HG03097 (cell line): ENCODE data around the gene PIP5K1A.
"Not testable (repeated sequence)": the region's sequence is repeated elsewhere in the genome, so short reads cannot be mapped to it uniquely, and the experiment has no call there.

ENCODE experiments used
- ATAC-seq: cut with Tn5 transposase; IDR thresholded peaks from one replicate; pipeline ENCODE4 v1.9.1; 2021; ENCODE audit not compliant: unreplicated experiment, low FRiP score

PIP5K1A gene

DNA sequence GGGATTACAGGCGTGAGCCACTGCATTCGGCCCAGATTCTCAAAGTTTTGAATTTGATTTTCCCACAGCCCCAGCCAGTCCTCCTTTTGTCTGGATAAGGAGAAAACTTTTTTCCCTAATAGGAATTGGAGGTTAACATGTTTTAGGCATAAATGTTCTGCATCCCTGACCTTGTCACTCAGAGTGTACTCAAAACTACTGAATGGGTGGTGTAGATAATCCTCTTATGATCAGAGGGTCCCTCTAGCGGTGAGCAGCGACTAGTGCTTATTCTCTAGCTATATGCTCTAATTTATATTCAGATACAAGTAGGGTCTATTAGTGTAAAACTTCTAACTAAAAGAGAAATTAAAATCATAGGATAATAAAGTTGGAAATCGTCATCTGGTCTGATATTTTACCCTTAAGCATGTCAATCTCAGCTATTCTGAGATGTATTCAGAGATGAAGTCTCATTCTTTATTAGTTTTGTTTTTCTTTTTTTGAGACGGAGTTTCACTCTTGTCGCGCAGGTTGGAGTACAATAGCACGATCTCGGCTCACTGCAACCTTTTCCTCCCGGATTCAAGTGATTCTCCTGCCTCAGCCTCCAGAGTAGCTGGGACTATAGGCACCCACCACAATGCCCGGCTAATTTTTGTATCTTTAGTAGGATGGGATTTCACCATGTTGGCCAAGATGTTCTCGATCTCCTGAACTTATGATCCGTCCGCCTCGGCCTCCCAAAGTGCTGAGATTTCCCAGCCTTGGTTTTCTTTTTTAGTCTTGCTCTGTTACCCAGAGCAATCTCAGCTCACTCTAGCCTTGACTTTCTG lies 53.5 kb downstream of the PIP5K1A start:
- no peak for ATAC-seq

DNA sequence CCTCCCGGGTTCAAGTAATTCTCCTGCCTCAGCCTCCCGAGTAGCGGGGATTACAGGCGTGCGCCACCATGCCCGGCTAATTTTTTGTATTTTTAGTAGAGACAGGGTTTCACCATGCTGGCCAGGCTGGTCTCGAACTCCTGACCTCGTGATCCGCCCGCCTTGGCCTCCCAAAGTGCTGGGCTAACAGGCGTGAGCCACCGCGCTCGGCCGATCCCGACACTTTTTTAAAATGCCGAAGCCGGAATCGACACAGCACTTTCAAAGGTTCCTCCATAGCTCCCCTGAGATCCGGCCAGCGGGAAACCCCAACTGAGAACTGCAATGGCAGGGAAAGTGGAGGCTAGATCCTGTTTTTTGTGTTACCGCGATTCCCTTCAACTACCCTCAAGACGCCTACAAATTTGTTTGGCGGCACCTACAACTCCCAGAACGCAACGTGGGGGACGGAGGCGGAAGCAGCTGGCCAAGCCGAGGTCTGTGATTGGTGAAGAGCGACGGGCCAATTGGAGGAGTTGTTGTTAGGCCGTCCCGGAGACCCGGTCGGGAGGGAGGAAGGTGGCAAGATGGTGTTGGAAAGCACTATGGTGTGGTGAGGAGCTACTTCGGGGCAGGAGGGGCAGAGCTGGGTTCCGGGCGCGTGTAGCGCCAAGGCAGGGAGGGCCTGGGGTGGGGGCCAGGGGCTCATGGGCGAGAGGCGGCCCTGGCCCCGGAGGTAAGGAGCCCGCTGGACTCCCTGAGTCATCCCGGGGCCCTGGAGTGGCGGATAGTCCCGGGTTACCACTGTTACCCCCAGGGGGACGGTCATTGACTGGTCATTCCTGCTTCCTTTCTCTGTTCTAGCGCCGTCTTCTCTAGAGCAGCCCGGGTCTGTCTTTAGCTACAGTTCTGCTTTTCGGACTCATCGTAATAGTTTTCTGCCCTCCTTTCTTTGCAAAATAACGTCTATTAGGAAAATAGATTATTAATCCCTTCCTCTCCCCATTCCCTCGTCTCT lies 56.2 kb downstream of the PIP5K1A start, which contains the start of gene PSMD4:
PSMD4 (plus strand) TSS at position 518 of the 997 bp plus-strand sequence; CDS start at position 567, 49 bp downstream.
- ATAC-seq = peak; percentile 84

DNA sequence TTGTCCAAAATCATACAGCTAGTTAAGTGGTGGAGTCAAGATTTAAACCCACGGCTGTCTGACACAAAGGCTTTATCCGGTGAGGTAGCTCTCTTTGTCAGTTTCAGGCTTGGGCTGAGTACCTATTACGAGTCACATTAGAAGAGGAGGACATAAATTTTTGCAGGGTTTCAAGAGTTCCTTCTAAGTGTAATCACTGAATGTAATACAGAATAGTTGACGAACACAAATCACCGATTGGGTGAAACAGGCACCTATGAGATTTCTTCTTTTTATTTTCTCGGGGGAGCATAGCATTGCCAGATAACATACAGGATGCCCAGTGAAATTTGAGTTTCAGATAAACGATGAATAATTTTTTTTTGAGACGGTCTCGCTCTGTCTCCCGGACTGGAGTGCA lies 57.0 kb downstream of the PIP5K1A start:
- ATAC-seq = no peak

DNA sequence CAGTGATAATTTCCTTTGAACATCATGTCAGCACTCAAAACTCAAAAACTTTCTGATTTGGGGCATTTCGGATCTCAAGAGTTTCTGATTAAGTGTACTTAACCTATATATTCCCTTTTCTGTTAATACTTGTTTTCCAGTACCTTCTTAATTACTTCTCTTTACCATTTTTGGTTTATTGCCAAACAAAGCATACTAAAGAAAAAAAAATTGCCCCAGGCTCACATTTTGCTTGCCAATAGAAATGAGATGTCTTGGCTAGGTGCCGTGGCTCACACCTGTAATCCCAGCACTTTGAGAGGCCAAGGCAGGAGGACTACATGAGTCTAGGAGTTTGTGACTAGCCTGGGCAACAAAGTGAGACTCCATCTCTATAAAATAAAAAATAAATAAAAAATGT lies 61.0 kb downstream of the PIP5K1A start:
- ATAC-seq = no peak

DNA sequence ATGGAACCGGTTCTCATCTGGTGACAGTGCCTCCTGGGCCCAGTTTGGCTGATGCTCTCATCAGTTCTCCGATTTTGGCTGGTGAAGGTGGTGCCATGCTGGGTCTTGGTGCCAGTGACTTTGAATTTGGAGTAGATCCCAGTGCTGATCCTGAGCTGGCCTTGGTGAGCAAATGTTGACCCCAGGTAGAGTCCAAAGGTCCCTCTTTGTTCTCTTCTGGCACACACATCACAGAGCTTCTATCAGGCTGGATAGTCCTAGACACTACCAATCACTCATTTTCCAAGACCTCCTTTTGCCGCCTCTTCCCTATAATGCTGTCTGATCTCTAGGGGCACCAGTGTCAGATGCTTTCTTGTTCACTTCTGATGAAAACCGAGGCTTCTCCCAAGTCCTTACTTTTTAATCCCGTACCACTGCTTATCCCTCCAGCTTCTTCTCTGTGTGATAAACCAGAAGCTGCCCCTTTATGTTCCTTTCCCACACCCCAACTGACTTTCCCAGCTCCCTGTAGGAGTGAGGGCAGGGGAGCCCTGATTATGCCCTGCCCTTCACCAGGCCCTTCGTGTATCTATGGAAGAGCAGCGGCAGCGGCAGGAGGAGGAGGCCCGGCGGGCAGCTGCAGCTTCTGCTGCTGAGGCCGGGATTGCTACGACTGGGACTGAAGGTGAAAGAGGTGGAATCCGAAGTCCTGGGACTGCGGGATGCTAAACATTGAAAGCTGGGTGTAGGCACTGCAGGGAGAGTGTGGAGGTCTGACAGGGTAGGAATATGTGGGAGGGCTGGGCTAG lies 67.3 kb downstream of the PIP5K1A start:
- no peak for ATAC-seq

DNA sequence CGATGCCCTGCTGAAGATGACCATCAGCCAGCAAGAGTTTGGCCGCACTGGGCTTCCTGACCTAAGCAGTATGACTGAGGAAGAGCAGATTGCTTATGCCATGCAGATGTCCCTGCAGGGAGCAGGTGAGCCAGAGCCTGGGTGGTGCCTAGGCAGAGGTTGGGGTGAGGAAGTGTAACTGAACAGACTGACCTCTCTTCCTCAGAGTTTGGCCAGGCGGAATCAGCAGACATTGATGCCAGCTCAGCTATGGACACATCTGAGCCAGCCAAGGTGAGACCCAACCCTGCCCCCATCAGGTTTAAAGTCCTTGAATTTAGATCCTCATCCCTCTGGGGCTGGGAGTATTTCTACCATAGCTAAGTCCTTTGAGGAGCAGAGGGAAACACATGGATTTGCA lies 68.0 kb downstream of the PIP5K1A start:
- no peak for ATAC-seq

DNA sequence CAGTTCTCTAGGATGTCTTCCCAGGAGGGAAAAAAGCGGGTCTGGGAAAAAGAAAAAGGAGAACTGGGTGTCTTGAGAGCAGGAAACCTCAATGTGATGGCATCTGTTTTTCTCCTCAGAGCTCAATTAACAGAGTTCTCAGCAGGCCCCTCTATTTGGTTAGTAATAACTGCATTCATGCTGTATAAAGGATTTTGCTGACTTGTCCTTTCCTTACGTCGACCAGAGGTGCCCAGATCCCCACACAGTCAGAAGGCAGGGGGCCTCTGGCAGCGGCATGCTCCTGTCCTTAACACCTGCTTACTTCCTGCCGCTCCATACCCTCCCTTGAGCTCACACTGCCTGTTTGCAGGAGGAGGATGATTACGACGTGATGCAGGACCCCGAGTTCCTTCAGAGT lies 68.5 kb downstream of the PIP5K1A start:
- no peak for ATAC-seq

DNA sequence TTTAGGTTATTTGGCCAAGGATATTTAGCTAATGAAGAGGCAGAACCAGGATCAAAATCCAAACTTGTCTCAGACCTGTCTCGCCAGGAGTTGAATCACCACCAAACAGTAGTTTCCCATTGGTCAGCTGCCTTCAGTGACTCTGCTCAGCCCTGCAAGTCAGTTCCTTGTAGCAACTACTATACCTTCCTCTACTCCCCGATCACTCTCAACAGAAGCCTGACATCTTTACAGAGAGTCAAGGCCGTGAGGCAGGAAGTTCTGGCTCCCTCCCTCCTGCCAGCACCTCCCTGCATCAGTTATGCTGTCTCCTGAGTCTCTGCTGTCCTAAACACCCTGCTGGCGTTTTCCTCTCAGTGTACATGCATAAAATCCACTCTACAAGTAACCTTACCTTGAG lies 69.4 kb downstream of the PIP5K1A start:
- no peak for ATAC-seq

DNA sequence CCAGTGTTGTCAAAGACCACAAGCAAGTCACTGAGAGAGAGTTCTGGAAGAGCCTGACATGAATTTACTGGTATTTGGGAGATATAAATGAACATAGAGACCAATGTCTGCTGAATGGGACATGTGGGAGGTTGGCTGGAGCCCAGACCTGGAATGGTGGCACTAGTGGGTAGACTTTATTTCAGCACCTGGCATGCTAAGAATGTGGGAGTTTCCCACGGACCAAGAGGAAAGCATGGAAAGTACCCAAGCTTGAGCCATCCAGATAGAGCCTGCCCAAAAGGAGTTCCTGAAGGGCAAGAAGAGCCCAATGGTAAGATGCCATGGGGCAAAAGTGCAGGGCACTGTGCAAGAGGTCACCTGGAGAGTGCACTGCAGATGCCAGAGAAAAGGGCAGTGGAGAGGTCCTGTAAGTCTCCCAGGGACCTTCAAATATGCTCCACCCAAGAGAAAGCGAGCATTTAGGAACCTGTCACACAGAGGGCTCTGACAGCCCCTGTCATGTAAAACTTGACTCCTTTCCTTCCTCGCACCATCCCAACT lies 75.6 kb downstream of the PIP5K1A start:
- ATAC-seq = no peak

DNA sequence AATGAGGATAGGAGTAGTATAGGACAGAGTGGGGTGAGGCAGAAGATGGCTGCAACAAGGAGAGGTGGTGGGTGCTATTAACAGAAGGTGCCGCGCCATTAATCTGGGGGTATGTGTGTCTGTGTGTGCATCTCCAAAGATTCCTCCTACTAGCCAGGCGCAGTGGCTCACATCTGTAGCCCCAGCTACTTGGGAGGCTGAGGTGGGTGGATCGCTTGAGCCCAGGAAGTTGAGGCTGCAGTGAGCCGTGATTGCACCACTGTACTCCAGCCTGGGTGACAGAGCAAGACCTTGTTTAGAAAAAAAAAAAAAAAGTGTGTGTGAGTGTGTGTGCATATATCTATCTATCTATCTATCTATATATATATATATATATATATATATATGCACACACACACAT lies 77.0 kb downstream of the PIP5K1A start:
- ATAC-seq = not testable (repeated sequence)

DNA sequence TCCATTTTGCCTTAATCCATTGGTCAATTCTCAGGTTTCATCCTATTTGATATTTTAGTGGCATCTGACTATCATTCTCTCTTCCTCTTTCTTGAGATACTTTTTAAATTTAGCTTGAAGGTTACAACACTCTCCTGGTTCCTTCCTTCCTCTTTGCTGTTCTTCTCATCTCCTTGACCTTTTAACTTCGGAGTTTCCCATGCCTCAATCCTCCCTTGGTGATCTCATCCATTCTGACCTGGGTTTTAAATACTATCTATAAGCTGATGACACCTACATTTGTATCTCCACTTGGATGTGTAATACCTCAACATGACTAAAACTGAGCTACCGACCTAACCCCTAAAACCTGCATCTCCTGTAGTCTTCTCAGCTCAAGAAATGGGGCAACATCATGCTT lies 78.9 kb downstream of the PIP5K1A start:
- no peak for ATAC-seq

DNA sequence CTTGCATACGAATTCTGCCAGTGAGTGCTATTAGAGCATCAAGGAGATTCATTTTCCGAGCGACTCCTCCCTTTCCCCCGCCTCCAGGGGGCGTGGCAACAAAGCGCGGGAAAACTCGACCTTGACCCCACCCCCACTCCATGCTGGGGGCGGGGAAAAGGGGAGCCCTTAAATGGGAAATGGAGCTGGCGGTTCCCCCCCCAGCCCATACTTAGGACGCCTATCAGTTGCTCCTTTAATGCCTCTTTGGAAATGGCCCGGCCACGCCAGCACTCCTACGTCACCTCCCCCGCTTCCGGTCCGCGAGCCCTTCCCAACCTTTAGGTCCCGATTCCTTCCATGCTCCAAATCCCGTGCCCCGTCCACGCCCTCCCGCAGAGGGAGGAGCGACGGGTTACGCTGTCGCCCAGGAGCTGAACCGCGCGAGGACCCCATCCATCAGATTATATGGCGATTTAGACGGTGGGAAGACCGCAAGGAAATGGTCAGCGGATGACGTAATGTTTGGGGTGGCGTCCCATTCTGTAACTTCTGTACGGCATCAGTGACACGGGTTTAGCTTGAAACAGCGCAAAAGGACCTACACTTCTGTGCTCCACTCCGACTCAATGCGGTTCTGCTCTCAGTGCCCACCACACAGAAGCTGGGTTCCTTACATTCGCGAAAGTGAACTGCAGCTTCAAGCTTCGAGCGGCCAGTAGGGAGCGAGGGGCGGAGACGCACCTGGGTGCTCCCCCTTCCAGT lies 83.0 kb downstream of the PIP5K1A start:
- peak; percentile 34 for ATAC-seq

DNA sequence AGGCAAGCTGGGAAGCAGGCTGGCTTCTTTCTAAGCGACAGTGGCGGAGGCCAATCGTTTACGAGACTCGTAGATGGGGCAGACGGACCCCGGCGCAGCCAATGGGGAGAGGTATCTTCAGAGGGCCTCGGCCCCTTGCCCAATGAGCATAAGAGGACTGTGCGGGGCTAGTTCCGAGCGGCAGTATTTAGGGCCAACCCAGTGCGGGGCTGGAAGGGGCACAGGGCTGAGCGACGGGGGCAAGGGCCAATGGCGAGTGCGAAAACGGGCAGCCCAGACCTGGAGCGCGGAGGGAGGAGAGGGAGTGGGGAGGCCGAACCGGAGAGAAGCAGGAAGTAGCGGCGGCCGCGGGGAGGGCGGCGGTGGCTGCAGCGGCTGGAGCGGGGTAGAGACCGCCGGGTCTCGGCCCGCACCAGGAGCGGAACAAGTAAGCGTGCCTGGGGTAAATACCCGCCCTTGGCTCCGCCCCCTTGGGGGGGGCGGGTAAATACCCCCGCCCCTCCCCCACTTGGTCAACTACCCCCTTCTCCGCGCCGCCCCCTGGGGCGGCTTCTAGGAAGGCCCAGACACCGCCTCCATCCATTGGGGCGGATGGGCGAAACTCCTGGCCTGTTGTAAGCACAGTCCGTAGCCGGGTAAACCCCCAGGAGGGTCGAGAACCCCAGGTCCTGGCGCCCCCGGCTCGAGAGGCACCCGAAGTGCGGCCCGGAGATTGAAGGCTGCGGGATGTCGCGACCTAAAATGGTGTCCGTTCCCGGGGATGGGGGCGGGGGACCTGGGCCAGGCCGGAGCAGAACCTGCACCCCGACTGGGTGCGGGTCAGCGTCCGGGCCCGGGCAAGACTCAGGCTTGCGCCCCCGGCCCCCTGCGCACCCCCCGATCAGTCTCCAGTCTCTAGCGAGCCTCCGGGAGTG lies 83.9 kb downstream of the PIP5K1A start, which contains the start of gene ZNF687:
ZNF687 (plus strand) TSS at position 331 of the 914 bp plus-strand sequence. CDS start 3,993 bp downstream, outside the sequence.
- ATAC-seq = peak; percentile 77

DNA sequence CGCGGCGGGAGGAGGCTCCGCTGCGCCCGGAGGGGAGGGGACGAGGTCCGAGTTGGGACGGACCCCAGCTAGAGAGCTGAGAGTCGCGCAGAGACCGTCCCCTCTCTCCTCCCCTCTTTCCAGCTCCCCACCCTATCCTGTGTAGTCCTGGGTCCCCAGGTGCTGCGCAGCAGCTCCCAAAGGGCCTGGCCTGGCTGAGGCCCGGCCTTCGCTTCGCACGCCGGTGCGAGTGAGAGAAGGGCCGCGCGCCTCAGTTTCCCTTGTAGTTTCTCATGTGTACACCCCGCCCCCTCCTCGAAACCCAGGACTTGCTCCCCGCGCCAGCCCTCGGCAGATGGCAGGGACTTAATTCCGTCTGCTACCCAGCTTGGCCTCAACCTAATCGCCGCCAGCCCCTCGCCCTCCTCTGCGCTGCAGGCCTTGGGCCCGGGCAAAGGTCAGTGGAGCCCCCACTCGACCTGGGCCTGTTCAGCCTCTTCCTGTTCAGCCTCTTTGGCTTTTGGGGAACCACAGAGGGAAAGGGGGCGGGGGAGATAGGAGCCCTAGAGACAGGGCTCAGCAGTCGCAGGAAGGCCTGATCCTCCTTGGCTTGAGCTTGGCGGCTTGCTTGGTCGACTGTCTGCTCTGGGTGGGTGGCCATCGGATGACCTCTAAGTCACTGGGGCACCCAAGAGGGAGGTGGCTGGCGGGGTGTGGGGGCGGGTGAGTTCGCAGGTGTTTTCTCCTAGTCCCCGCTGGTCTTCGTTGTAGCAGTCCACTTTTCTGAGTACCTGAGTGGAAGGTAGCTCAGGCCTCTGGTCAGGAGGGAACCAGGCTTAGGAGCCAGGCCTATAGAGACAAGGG lies 84.8 kb downstream of the PIP5K1A start:
- ATAC-seq = no peak

DNA sequence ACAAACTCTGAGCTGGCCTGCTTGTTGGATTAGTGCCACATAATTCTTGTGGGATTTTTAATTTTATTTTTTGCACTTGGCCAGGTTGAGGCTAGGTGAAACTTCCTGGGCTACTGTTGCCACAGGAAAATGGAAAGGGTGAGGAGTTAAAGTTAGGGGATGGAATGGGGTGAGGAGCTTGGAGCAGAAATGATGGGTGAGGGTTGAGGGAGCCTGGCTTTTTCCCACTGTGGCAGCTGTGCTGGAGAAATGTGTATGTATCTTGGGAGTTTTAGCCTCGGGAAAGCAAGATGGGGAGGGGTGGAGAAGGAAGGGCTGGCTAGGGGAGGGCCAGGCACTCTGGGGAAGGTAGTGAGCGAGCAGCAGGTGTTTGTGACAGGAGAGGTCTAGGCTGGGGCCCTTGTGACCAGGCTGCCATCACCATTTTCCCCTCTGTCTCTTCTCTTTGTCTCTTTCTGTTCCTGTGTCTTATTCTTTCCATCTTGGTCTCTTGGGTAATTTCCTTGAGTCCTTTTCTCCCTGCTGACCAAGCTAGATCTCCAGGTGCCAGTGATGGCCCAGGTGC lies 85.7 kb downstream of the PIP5K1A start:
- no peak for ATAC-seq

DNA sequence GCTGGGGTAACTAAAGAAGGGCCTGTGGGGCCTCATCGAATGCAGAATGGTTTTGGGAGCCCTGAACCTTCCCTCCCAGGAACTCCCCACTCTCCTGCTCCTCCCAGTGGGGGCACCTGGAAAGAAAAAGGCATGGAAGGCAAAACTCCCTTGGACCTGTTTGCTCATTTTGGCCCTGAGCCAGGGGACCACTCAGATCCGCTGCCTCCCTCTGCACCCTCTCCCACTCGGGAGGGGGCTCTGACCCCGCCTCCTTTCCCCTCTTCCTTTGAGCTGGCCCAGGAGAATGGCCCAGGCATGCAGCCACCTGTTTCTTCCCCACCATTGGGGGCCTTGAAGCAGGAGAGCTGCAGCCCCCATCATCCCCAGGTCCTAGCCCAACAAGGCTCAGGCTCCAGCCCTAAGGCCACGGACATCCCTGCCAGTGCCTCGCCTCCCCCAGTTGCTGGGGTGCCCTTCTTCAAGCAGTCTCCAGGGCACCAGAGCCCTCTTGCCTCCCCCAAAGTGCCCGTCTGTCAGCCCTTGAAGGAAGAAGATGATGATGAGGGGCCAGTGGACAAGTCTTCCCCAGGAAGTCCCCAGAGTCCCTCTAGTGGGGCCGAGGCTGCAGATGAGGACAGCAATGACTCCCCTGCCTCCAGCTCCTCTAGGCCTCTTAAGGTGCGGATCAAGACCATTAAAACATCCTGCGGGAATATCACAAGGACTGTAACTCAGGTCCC lies 88.4 kb downstream of the PIP5K1A start:
- no peak for ATAC-seq

DNA sequence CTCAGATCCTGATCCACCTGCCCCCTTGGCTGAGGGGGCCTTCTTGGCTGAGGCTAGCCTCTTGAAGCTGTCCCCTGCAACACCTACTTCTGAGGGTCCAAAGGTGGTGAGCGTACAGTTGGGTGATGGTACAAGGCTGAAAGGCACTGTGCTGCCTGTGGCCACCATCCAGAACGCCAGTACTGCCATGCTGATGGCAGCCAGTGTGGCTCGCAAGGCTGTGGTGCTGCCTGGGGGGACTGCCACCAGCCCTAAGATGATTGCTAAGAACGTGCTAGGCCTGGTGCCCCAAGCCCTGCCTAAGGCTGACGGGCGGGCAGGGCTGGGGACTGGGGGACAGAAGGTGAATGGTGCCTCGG lies 89.0 kb downstream of the PIP5K1A start:
- ATAC-seq = no peak
